Measurements from ENCODE around the gene GUCA1C. TPM values are rescaled to one million over a fixed set of nuclear protein-coding genes. Genes with fewer than 3 reads are reported as not detected.

Gene GUCA1C
- total and polyA plus RNA-seq, 2 of the 8 experiments (the other 6 are each of a cell fraction or from before 2014, with no cell fraction given): not detected

Other genes with a start within 250 kb of the GUCA1C start
- not detected in 2 replicates for gene RETNLB, start 196.5 kb downstream of the GUCA1C start, total RNA-seq (2021; fragmentation: NEBNext Ultra II Directional; extraction: Animal tissue kit (Norgen Biotek cat#: 25700))
- gene RETNLB, start 196.5 kb downstream of the GUCA1C start, polyA plus RNA-seq (2011; rRNA removed): not detected in 2 replicates
- not detected in 2 replicates for gene TRAT1, start 131.1 kb downstream of the GUCA1C start, total RNA-seq (2021; fragmentation: NEBNext Ultra II Directional; extraction: Animal tissue kit (Norgen Biotek cat#: 25700))
- not detected in 2 replicates for gene TRAT1, start 131.1 kb downstream of the GUCA1C start, polyA plus RNA-seq (2011; rRNA removed)
- gene MORC1, start 164.3 kb upstream of the GUCA1C start, total RNA-seq (2021; fragmentation: NEBNext Ultra II Directional; extraction: Animal tissue kit (Norgen Biotek cat#: 25700)): not detected in 2 replicates
- not detected in 2 replicates for gene MORC1, start 164.3 kb upstream of the GUCA1C start, polyA plus RNA-seq (2011; rRNA removed)
- gene C3orf85, start 182.8 kb upstream of the GUCA1C start, total RNA-seq (2021; fragmentation: NEBNext Ultra II Directional; extraction: Animal tissue kit (Norgen Biotek cat#: 25700)): not detected in 2 replicates
- gene C3orf85, start 182.8 kb upstream of the GUCA1C start, polyA plus RNA-seq (2011; rRNA removed): not detected in 2 replicates